ENCODE measurements around the gene MCM10.
"Not testable (repeated sequence)": the region's sequence is repeated elsewhere in the genome, so short reads cannot be mapped to it uniquely, and the experiment has no call there.

MCM10 gene

DNA sequence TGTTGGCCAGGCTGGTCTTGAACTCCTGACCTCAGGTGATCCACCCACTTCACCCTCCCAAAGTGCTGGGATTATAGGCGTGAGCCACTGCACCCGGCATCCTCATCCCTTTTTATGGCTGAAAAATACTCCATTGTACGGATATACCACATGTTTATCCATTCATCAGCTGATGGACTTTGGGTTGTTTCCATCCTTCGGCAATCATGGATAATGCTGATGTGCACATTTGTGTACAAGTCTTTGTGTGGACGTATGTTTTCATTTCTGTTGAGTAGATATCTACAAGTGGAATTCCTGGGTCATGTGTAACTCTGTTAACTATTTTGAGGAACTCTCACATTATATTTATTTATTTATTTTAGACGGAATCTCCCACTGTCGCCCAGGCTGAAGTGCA, 78.6 kb downstream of the MCM10 start:
- TF ChIP-seq, protein P1, sequence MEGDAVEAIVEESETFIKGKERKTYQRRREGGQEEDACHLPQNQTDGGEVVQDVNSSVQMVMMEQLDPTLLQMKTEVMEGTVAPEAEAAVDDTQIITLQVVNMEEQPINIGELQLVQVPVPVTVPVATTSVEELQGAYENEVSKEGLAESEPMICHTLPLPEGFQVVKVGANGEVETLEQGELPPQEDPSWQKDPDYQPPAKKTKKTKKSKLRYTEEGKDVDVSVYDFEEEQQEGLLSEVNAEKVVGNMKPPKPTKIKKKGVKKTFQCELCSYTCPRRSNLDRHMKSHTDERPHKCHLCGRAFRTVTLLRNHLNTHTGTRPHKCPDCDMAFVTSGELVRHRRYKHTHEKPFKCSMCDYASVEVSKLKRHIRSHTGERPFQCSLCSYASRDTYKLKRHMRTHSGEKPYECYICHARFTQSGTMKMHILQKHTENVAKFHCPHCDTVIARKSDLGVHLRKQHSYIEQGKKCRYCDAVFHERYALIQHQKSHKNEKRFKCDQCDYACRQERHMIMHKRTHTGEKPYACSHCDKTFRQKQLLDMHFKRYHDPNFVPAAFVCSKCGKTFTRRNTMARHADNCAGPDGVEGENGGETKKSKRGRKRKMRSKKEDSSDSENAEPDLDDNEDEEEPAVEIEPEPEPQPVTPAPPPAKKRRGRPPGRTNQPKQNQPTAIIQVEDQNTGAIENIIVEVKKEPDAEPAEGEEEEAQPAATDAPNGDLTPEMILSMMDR (conservative IDR thresholded peaks at IDR 0.05), result no peak
- TF ChIP-seq ZFX (IDR thresholded peaks at IDR 0.05), result no peak
- no peak overlapping the region for H3K27ac ChIP-seq

DNA sequence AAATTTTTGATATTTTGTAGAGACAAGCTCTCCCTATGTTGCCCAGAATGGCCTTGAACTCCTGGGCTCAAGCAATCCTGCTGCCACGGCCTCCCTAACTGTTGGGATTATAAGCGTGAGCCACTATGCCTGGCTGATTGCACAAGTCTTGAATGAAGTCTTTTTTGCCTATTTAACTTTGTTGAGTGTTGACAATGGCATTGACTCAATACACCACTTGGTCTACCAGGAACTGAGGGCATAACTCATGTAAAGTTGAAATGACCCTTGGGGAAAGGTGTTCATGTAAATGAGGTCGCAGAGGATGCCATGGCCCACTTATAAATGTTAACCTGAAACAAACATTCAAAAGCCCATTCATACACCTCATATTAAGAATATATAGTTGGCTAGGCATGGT, 80.3 kb downstream of the MCM10 start:
- TF ChIP-seq ZFX (IDR thresholded peaks at IDR 0.05), result no peak
- TF ChIP-seq, protein P1 (conservative IDR thresholded peaks at IDR 0.05), result no peak

DNA sequence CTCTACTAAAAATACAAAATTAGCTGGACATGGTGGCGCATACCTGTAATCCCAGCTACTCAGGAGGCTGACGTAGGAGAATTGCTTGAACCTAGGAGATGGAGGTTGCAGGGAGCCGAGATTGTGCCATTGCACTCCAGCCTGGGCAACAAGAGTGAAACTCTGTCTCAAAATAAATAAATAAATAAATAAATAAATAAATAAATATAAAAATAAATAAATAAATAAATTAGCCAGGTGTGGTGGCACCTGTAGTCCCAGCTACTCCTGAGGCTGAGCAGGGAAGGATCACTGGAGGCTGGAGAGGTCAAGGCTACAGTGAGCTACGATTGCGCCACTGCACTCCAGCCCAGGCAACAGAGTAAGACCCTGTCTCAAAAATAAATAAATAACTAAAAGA, 80.9 kb downstream of the MCM10 start:
- not testable (repeated sequence) for H3K27ac ChIP-seq

More for the DNA sequence above, 80.3 kb downstream of the MCM10 start:
- no peak overlapping the region for H3K27ac ChIP-seq

DNA sequence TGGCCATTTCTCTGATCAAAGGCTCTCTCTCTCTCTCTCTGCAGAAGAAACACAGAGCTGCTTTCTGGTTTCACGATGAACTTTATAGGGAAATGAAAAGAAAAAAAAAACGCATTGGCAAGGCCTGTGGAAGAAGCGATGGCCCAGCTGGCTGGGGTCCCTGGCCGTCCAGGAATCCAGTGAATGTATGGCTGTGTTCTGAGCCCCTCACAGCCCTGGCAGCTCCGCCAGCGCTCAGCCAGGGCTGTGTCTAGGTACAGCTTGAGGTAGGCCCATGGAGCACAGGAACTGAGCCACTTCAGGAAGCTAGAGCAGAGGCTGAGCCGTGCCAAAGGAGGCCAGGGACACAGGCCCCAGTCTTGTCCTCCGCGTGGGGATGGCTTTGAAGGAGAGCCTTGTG, 85.9 kb downstream of the MCM10 start:
- H3K27ac ChIP-seq, result no peak overlapping the region
- no peak for TF ChIP-seq ZFX (IDR thresholded peaks at IDR 0.05)
- TF ChIP-seq, protein P1 (conservative IDR thresholded peaks at IDR 0.05), result no peak

DNA sequence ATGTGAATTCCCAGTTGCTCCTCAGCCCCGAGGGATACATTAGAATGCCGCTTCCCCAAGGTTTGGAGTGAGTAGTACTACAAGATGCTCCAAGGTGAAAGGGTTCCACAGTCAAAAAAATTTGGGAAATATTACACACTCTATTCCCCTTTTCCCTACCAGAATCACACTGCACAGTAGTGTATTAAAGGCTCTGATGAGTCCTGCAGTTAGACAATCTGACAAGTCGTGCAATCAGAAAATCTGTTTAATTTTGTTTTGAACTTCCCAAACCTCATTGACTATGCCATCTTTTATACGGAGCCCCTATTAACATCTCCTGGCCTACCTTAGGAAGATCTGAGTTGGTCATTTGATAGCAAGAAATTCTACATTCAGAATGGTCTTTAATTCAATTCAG, 86.4 kb downstream of the MCM10 start:
- no peak overlapping the region for H3K27ac ChIP-seq

DNA sequence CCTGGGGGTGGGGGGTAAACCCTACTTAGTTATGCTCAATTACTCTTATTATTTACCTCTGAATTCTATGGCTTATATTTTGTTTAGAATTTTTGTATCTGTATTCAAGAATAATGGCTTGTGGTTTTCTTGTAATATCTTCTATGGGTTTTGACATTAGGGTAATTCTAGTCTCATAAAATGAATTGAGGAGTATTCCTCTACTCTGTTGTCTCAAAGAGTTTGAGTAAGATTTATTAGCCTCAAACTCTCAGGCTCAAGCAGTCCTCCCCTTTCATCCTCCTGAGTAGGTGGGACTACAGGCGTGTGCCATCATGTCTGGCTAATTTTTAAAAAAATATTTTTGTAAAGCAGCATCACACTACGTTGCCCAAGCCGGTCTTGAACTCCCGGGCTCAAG, 92.4 kb downstream of the MCM10 start:
- TF ChIP-seq, protein P1 (conservative IDR thresholded peaks at IDR 0.05), result no peak
- no peak for TF ChIP-seq ZFX (IDR thresholded peaks at IDR 0.05)
- H3K27ac ChIP-seq, result no peak overlapping the region

More for the DNA sequence above, 86.4 kb downstream of the MCM10 start:
- TF ChIP-seq ZFX (IDR thresholded peaks at IDR 0.05), result no peak

DNA sequence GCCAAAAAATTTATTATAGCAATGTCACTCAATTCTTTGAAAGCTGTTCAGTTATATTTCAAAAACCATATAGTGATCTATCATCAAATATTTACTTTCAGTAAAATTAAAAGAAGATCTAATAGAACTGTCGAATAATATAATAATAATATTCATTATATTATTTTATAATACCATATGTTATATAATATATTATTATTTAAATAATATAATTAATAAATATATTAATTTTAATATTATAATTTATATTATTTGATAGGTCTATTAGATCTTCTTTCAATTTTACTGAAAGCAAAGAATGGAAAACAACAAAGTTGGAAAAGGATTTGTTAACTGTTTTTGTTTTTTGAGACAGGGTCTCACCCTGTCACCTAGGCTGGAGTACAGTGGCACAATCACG, 95.3 kb downstream of the MCM10 start:
- TF ChIP-seq, protein P1 (conservative IDR thresholded peaks at IDR 0.05), result no peak
- no peak overlapping the region for H3K27ac ChIP-seq

DNA sequence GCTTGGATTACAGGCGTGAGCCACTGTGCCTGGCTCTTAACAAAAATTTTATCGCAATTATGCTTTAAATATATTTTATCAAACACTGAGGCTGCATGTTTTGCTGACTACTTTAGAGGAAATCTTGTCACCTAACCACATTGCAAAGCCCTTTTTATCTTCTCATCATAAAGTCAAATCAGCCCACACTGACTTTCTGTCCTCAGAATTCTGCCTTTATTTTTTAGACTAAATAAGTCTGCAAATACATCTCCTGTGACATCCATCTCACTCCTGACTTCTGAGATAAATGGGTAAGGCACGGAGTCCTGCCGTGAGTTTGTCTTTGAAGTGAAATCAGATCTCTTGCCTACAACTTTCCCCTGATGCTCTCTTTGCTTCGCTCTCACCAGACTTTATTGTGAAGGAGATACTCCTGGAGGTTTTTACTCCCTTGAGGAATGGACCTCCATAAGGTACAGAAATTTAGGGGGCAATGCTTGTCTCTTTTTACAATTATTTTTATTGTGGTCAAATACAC, 96.3 kb downstream of the MCM10 start:
- H3K27ac ChIP-seq, result no peak overlapping the region
- TF ChIP-seq, protein P1 (conservative IDR thresholded peaks at IDR 0.05), result no peak
- TF ChIP-seq ZFX (IDR thresholded peaks at IDR 0.05), result no peak

All from C4-2B (cell line).